ENCODE measurements around the gene SLMAP.

Gene SLMAP

DNA sequence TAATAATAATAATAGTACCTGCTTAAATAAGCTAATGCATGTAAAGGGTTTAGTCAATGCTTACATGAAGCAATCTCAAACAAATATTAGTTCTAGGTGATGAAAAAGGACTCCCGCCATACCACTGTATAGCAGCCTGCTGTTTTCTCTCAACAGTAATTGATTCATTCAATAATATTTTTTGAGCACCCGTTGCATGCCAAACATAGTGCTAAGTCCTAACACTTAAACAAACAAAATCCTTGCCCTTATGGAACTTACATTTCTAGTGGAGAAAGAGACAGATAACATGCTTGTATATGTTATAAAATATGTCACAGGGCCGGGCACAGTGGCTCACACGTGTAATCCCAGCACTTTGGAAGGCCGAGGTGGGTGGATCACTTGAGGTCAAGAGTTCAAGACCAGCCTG lies 190.9 kb downstream of the SLMAP start:
- DNase-seq = no peak

DNA sequence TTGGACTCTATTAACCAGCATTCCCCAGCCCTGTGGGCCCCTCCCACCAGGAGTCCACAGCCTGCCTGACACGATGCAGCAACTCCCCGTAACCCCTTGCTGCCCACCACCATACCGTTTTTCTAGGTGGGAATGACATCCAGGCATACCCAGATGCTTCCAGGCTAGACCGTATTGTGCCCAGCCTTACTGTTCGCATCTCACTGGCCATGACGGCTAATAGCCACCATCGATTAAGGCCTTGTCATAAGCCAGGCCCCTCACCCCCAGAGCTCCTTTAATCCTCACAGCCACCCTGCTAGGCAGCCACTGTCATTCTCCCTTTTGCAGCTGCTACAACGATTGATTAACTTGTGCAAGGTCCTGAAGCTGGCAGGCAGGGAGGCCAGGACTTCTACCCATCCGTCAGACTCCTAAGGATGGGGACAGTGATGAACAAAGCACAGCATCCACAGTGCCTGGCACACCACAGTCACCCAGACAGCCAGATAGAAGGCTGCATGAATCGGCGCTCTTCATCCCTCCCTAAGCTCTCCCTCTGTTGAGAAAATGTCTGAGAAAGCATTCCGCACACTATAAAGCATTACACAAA lies 192.1 kb downstream of the SLMAP start:
- no peak for DNase-seq

DNA sequence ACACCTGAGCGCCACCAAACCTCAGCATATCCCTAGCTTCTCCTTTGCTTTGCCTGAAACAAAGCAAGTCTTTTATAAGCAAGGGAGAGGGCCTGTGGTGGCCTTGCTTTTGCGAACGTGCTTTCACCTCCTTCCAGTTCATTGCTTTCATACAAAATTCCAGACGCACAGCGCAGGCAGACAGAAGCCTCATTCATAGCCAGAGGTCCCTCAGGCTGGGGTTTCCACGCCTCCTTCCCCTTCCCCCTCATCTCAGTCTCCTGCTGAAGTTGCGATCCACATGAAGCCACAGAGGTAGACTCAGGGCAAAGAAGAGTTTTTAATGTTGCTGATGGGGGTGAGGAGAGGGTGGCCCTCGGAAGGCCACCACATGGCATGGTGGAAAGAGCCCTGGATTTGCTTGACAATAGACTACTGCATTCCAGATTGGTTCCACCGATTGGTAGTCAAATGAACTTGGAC lies 192.7 kb downstream of the SLMAP start:
- no peak for DNase-seq

DNA sequence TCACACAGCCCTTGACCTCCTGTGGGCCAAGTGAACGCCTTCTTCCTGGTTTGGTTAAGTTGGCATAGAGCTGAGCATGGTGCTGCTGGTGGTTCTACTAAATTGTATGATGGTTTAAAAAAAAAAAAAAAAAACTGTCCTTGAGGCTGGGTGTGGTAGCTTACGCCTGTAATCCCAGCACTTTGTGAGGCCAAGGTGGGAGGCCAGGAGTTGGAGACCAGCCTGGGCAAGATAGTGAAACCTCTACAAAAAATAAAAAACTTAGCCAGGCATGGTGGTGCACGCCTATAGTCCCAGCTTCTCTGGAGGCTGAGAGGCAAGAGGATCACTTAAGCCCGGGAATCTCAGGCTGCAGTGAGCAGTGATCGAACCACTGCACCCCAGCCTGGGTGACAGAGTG lies 193.2 kb downstream of the SLMAP start:
- no peak for DNase-seq

DNA sequence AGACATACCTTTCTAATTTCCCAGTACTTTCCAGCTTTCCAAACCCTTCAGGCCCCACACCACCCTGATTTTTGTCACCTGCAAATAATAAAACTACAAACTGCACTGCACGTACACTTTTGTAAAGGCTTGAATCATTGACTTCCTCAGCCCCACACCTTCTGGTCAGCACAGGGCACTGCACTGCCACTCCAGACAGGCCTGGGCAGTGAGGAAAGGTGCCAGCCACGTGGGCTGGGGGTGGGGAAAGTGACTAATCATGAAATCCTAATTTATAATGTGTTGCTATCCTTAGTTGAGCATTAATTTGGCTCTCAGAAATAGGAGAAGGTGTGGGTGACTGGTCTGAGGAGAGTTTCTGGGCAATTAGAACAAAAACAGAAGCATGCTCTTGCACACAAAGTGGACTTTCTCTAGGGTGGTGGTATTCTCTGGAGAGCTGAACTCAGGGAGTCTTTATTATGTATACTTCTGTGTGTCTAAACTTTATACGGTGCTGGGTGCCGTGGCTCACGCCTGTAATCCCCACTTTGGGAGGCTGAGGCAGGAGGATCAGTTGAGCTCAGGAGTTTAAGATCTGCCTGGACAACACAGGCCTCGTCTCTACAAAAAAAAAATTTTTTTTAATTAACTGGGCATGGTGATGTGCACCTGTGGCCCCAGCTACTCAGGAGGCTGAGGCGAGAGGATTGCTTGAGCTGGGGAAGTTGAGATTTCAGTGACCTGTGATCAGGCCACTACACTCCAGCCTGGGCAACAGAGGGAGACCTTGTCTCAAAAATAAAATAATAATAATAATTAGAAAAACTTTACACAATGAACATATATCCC lies 193.9 kb downstream of the SLMAP start:
- DNase-seq = no peak

DNA sequence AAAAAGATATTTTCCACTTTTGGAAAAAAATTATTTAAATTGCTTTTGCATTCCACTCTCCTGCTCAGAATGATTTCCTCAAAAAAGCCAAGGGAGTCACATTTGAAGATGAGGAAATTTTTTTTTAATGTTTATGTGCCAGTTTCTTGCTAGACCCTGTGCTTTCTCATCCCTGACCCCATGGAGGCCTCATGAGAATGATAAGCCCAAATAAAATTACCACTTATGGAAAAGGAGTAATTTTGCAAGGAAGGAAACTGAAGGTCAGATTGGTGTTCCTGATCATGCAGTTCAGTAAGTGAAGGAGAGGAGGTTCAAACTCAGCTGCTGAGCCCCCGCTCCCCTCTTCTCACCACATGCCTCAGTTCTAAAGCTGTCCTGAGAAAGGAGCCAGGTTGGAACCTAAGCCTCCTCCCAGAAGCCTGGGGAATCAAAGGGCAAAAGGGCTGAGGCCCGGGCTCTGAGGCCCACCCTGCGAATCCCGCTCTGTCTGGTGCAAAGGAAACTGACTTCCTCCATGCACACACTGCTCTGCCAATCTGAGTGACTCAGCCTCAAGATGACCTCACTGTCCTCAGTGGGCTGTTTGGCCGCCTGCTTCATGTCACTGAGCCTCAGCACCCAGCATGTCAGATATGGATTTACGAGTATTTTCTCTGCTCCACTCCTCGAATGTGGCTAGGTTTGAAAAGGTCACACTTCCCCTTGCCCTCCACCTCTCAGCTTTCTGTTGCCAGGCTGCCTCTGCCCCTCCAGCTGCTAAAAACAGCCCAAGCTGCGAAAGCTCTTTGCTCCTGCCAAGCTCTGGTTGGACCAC lies 195.2 kb downstream of the SLMAP start:
- DNase-seq = peak in 1 of 2 donors; percentile 43

DNA sequence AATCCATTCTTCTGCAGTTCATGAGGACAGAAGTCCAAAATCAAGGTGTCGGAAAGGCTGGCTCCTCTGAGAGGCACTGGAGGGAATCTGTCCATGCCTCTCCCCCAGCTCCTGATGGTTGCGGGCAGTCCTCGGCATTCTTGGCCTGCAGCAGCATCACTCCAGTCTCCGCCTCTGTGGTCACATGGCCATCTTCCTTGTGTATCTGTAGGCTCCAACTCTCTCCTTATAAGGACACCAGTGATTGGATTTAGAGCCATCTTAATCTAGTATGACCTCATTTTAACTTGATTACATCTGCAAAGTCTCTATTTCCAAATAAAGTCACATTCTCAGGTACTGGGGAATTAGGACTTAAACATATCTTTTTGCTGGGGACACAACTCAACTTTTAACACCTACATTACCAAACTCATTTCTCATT lies 196.1 kb downstream of the SLMAP start:
- no peak for DNase-seq

DNA sequence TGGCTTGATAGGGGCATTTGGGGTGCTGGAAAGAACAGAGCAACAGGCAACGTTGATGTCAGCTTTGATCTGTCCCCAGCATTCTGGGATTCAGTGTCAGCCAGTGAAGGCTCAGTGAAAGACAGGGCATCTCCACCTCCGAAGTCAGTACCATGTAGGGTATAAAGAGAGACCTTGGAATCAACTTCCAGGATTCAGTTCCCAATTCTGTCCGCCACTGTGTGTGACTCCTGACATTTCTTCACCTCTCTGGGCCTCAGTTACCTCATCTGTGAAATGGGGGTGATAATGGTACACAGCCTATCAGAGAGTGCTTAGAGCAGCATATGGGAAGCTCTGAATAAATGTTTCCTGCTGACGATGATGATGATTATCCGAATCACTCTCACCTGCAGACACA lies 196.5 kb downstream of the SLMAP start:
- DNase-seq = no peak

DNA sequence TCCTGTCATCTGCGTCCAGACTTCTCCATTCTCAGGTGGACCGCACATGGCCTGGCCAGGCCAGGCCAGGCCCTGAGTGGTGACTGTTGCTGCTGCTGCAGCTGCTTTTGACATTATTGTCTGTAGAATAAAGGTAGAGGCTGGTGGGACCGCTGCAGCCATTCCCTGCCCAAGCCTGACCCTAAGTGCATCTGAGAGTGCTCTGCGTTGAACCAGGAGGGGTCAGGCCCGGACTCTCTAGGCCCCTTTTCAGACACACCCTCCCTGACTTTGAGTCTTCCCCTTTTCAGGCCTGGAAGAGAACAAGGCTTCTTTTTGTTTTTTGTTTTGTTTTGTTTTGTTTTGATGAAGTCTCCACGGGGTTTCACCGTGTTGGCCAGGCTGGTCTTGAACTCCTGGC lies 197.5 kb downstream of the SLMAP start:
- DNase-seq = no peak

DNA sequence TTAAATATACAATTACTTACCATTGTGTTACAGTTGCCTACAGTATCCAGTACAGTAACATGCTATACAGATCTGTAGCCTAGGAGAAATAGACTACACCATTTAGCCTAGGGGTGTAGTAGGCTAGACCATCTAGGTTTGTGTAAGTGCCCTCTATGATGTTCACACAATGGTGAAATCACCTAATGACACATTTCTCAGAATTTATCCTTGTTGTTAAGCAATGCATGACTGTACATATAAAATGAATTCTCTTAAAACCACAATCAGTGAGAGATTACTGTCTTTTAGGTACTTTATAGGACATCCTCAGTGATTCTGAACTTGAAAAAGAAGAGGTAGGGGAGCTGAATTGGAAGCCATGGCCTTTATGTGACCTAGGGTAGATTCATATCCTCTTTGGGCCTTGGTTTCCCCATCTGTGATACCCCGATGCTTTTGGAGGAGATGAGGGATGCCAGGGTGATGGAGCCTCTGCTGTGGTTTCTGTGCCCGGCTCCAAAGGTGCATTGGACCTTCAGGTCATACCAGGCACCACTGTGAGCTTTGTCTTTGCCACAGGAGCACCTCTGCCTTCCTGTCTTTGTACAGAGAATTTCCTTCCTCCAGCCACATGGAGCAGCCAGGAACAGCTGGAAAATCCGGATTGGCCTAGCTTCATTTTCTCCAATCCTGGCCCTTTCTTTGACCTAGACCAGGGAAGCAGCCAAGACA lies 200.2 kb downstream of the SLMAP start:
- no peak for DNase-seq

DNA sequence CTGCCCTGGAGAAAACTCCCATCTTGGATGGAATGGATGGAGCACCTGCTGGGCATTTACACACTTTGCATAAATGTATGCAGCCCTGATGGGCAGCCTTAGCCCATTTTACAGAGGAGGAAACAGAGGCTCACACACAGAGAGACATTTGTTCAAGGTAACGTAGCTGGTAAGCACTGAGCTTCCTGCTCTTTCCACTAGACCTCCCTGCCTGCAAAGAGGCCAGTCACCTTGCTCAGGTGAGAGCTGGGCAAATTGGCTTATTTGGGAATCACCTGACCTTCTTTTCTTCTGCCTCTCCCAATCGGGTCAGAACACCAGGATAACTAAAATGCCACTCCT lies 200.7 kb downstream of the SLMAP start:
- no peak for DNase-seq

DNA sequence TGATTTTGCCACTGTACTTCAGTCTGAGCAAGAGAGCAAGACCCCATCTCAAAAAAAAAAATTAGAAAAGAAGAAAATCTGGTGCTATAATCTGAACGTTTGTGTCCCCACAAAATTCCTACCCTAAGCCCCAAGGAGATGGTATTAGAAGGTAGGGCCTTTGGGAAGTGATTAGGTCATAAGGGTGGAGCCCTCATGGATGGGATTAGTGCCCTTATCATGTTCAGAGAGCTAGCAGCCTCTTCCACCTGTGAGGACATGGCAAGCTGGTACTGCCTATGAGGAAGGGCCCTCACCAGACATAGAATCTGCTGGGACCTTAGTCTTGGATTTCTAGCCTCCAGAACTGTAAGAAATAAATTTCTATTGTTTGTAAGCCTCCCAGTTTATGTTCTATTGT lies 201.7 kb downstream of the SLMAP start:
- DNase-seq = no peak

DNA sequence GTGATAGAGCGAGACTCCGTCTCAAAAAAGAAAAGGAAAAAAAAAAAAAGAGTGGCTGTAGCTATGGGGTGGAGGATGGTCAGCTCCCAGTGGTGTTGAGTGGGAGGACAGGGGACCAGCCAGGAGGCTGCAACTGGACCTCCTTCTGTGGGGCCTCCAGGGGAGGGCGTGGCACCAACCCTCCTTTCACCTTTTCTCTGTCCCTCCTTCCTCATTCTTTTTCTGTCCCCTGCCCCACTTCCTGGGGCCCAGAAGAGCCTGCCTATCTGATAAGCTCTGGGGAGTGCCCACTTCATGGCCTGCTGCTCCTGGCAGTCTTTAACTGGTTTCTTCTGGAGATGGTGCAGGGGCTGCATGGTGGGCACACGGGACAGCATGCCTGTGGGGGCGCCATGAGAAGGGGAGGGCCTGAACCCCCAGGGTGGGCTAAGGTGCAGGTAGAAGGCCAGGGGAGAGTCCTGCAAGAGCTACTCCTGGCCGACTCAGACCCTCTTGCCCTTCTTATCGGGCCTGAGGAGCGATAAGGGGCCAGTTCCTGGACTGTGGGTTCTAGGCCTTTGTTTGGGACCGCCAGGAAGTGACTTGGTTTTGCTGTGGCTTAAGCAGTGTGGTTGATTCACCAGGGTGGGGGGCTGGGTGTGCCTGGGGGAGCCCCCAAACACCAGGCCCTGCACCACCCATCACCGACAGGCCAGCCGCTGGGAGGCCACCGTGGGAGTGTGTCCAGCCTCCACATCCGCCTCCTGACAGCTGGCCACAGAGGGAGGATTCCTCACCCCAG lies 202.7 kb downstream of the SLMAP start:
- no peak for DNase-seq

DNA sequence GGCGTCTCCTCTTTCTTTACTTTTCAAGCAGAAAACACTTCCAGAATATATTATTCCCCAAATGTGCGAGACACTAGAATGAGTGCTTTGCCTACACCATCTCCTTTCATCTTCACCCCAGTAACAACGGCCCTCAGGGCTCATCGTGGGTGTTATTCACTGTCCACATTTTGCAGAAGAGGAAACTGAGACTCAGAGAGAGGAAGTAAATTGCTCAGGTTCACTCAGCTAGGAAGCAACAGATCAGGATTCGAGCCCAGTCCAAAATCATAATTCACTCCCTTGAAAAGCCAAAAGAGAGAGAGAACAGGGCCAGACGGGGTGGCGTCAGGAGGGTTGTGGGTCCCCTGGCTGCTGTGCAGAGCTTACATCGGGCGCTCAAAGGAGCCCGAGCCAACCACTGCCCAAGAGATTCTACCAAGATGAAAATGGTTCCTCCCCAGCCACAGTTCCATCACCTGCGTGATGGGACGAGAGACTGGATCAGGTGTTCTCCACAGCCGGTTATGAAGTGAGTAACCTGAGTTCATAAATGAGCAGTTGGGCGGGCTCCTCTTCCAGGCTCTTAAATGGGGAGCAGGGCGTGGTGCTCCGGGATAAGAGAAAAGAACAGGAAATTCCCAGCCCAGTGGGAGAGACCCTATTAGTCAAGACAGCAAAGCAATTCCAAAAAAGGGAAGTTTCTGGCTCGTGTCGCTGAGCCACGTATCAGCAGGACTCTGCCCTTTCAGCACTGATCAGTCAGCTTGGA lies 203.5 kb downstream of the SLMAP start:
- peak in 1 of 2 donors; percentile 51 for DNase-seq

DNA sequence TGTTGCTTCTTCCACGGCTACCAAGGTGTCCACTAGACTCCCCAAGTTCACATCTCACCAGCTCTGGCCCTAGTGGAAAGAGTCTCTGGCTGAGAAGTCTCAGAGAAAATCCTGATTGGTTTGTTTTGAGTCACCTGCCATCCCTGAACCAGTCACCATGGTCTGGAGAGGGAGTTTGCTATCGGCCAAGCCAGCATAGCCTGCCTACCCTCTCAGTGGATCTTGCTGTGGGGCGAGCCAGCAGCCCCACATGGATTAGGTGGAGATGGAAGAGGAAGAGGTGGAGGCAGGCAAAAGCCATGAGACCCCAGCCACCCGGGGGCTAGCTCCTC lies 204.0 kb downstream of the SLMAP start:
- no peak for DNase-seq

DNA sequence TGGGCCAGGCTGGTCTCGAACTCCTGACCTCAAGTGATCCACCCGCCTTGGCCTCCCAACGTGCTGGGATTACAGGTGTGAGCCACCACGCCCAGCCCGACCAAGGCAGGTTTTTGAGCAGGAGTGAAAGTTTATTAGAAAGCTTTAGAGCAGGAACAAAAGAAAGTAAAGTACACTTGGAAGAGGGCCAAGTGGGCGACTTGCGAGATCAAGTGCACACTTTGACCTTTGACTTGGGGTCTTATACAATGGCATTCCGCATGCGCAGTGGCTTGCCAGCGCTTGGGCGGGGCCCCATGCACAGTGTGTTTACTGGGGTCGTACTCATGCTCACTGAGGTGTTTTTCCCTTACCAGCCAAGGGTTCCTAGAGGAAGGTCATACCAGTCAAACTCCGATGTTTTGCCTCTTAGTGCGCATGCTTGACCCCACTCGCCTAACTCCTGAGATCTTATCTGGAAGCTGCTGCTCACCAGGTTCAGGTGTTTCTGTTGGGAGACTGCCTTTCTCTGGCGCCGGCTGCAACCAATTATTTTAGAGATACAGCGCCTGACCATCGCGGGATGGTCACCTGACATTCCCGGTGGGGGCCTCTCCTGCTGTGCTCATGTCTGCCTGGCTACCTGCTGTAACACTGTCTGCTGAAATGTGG lies 205.2 kb downstream of the SLMAP start:
- DNase-seq = no peak

DNA sequence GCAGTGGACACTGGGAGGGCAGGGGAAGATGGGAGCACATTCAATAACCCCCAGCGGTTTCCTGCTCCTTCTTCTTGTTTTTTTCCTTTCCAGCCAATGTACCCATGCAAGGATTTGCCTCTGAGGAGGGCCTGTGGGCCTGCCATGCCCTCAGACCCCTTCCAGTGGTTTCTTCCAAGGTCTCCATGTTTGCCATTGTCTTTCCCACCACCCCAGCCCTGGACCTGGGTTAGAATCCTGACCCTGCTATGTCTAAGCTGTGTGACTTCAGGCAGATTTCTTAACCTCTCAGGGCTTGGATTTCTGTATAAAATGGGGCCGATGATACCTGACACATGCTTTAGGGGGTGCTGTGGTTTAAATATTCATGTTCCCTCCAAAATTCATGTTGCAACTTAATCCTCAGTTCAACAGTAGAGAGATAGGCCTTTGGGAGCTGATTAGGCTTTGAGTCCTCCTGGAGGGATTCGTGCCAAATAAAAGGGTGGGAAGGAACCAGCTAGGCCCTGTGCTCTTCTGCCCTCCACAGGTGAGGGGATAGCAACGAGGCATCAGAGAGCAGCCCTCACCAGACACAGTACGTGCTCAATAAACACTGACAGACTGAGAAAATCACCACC lies 205.8 kb downstream of the SLMAP start:
- DNase-seq = no peak

DNA sequence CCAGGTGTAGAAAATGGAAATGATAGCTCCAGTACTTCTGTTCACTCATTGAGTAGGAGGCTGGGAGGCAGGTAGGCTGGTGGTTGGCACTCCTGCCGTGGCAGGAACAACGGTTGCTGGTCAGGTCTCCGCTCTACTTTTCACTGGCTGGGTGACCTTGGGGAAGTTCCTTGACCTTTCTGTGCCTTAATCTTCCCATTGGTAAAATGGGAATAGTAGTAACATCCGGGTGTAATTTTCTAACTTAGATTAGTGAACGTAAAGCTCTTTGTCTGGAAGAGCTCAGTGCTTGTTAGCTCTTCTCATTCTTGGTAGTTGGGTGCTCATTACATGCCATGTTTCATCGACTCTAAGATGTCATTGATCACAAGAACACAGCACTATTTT lies 206.3 kb downstream of the SLMAP start:
- no peak for DNase-seq

DNA sequence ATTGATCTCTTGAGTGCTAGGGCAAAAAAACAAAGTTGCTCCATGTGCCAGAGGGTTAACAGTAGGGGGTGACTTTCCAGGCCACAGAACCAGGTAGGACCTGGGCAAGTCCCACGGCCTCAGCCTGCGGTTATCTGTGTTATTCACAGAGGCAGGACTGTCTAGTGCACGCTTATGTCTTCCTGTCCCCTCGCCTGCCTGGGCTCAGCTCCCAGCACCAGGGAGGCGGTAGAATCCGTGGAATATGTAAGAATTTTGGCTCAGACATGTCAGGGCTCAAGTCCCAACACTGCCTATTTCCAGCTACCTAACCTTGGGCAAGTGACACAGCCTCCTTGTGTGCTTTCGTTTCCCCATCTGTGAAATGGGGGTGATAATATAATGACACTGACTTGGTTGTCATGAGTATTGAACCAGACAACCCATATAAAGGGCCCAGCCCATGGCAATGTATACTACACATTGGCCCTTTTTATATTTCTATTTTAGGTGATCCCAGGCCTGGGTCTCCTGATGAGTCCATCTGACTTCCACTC lies 207.8 kb downstream of the SLMAP start:
- no peak for DNase-seq

DNA sequence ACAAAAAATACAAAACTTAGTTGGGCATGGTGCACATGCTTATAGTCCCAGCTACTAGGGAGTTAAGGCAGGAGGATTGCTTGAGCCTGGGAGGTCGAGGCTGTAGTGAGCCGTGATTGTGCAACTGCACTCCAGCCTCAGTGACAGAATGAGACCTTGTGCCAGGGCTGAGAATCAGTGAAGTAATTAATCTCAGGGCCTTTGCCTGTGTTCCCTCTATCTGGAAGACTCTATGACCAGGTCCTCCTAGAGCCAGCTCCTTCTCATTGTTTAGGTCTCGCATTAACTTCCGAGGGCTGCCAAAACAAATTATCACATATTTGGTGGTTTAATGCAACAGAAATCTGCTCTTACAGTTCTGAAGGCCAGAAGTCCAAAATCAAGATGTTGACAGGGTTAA lies 210.7 kb downstream of the SLMAP start:
- DNase-seq = no peak
